ENCODE results near the gene SLC22A17.

DNA sequence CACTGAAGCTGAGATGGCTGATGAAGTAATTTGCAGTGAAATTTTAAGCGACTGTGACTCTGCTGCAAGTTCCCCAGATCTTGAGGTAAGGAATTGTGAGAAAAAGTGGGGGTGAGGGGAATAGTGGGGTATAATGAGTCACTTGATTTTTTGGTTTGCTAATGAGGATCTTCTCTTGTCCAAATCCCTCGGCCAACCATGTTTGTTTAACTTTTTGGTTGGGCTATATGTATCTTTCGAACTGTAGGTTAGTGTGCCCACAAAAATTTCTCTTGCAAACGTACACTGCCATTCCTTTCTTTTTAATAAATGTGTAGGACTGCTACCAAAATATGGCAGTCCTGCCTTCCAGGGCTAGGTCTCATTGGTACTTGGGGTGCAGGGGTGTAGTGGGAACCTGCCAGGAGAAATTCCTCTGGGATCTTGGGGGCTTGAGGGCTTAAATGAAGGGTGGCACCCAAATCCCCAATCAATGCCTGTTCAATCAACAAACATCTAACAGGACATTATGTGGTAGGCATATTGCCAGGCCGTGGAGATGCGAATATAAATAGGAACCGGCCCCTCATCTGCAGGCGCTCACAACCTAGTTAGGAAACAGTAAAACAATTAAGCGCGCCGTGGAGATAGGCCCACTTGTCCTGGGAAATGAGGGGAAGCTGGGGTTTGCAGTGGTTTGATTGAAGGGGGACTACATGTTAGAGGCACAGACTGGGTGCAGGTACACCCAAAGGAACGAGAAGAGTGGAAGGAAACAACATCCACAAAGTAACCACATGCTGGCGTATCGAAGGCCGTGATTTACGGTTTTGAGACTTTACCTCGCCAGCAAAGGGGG lies 32.7 kb downstream of the SLC22A17 start:
- TF ChIP-seq, protein P1, sequence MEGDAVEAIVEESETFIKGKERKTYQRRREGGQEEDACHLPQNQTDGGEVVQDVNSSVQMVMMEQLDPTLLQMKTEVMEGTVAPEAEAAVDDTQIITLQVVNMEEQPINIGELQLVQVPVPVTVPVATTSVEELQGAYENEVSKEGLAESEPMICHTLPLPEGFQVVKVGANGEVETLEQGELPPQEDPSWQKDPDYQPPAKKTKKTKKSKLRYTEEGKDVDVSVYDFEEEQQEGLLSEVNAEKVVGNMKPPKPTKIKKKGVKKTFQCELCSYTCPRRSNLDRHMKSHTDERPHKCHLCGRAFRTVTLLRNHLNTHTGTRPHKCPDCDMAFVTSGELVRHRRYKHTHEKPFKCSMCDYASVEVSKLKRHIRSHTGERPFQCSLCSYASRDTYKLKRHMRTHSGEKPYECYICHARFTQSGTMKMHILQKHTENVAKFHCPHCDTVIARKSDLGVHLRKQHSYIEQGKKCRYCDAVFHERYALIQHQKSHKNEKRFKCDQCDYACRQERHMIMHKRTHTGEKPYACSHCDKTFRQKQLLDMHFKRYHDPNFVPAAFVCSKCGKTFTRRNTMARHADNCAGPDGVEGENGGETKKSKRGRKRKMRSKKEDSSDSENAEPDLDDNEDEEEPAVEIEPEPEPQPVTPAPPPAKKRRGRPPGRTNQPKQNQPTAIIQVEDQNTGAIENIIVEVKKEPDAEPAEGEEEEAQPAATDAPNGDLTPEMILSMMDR (IDR thresholded peaks at IDR 0.05): no peak
- TF ChIP-seq POLR2A (IDR thresholded peaks at IDR 0.05): no peak

Data from lower leg skin (tissue), 3 donors.